IMR-90 (cell line): ENCODE measurements around the gene AMT. TPM values are rescaled to one million over a fixed set of nuclear protein-coding genes. Genes with fewer than 3 reads are reported as not detected.

ENCODE experiments used
- ATAC-seq: fragments of 200-7000 bp; cut with Tn5 transposase; 2 replicates; pipeline ENCODE4 v1.9.1; 2020; ENCODE audit warnings: low read depth, mild to moderate bottlenecking, moderate library complexity
- BruUV-seq: library from RNA; stranded (reverse); fragments of 400-500 nt; replicated peaks from 2 replicates; lab custom pipeline; 2021; lab: Mats Ljungman, UMichigan
- CTCF ChIA-PET: fragments of 300-600 bp; formaldehyde crosslinking; extraction: SDS; loops from one replicate; lab custom pipeline; 2021; ENCODE audit warnings: antibody characterized with exemption; lab: Yijun Ruan, JAX
- POLR2A ChIA-PET: fragments of 300-600 bp; sonication (Branson Sonifier 250); formaldehyde crosslinking; loops from one replicate; lab custom pipeline; 2022; ENCODE audit warnings: antibody characterized with exemption; ENCODE audit not compliant: unreplicated experiment; lab: Charles Lee
- DNase-seq: peaks from one replicate; pipeline ENCODE4 v3.0.0; 2013
- H2AFZ ChIP-seq: replicated peaks from 2 replicates; pipeline ENCODE3; 2013; ENCODE audit warnings: low read length, mild to moderate bottlenecking; ENCODE audit not compliant: poor library complexity
- H2AK5ac ChIP-seq: 2 replicates; pipeline ENCODE4 v1.6.1; 2013; ENCODE audit warnings: low read depth, low read length, inconsistent platforms
- H2AK9ac ChIP-seq: replicated peaks from 2 replicates; pipeline ENCODE3; 2013; ENCODE audit warnings: mild to moderate bottlenecking, low read depth, low read length, moderate library complexity; ENCODE audit not compliant: poor library complexity
- H2BK120ac ChIP-seq: 2 replicates; pipeline ENCODE4 v1.6.1; 2013; ENCODE audit warnings: low read depth, low read length, inconsistent platforms
- H2BK15ac ChIP-seq: 3 replicates; pipeline ENCODE4 v1.6.1; 2013; ENCODE audit warnings: low read depth, low read length, inconsistent platforms
- H2BK20ac ChIP-seq: 2 replicates; pipeline ENCODE4 v1.6.1; 2013; ENCODE audit warnings: low read depth, mild to moderate bottlenecking, inconsistent platforms, low read length, moderate library complexity
- H2BK5ac ChIP-seq: 2 replicates; pipeline ENCODE4 v1.6.1; 2013; ENCODE audit warnings: mild to moderate bottlenecking, low read depth, low read length, inconsistent platforms; ENCODE audit not compliant: poor library complexity, severe bottlenecking
- H3K14ac ChIP-seq: replicated peaks from 2 replicates; pipeline ENCODE4 v1.6.1; 2013; ENCODE audit warnings: low read depth, low read length, inconsistent platforms
- H3K18ac ChIP-seq: 2 replicates; pipeline ENCODE4 v1.6.1; 2013; ENCODE audit warnings: low read depth, low read length, control low read depth
- H3K23ac ChIP-seq: 2 replicates; pipeline ENCODE4 v1.6.1; 2013; ENCODE audit warnings: low read depth, low read length, inconsistent platforms
- H3K27ac ChIP-seq: 2 replicates; pipeline ENCODE4 v1.5.1; 2013; ENCODE audit warnings: mild to moderate bottlenecking, control low read depth, low read length; ENCODE audit not compliant: insufficient read depth
- H3K27me3 ChIP-seq: 2 replicates; pipeline ENCODE4 v1.6.1; 2013; ENCODE audit warnings: low read length; ENCODE audit not compliant: control insufficient read depth, insufficient read depth
- H3K36me3 ChIP-seq: 2 replicates; pipeline ENCODE4 v1.6.1; 2013; ENCODE audit warnings: low read length, mixed read lengths; ENCODE audit not compliant: control insufficient read depth, insufficient read depth
- H3K4ac ChIP-seq: 2 replicates; pipeline ENCODE4 v1.6.1; 2013; ENCODE audit warnings: low read depth, low read length, inconsistent platforms
- H3K4me1 ChIP-seq: 2 replicates; pipeline ENCODE4 v1.6.1; 2013; ENCODE audit warnings: low read length, mixed read lengths; ENCODE audit not compliant: control insufficient read depth, insufficient read depth
- H3K4me2 ChIP-seq: 2 replicates; pipeline ENCODE4 v1.6.1; 2013; ENCODE audit warnings: low read depth, mild to moderate bottlenecking, control low read depth, low read length, moderate library complexity
- H3K4me3 ChIP-seq: 2 replicates; pipeline ENCODE4 v1.5.1; 2013; ENCODE audit warnings: low read depth, mild to moderate bottlenecking, control low read depth, low read length, moderate library complexity; ENCODE audit not compliant: insufficient read depth
- H3K56ac ChIP-seq: 2 replicates; pipeline ENCODE4 v1.6.1; 2013; ENCODE audit warnings: low read length, inconsistent platforms; ENCODE audit not compliant: insufficient read depth; ENCODE audit errors: extremely low read depth
- H3K79me1 ChIP-seq, 2 experiments: 2 replicates each; pipeline ENCODE4 v1.6.1; 2013; ENCODE audit warnings: low read length in 2 of 2, inconsistent platforms in 1 of 2, low read depth in 1 of 2
- H3K9ac ChIP-seq: 2 replicates; pipeline ENCODE4 v1.6.1; 2013; ENCODE audit warnings: low read depth, low read length, control low read depth
- H3K9me1 ChIP-seq: 2 replicates; pipeline ENCODE4 v1.6.1; 2013; ENCODE audit warnings: low read length, inconsistent platforms; ENCODE audit not compliant: insufficient read depth
- H3K9me3 ChIP-seq: 2 replicates; pipeline ENCODE4 v1.6.1; 2013; ENCODE audit warnings: low read length; ENCODE audit not compliant: control insufficient read depth, insufficient read depth
- H4K20me1 ChIP-seq: 2 replicates; pipeline ENCODE4 v1.6.1; 2013; ENCODE audit warnings: low read length, inconsistent platforms; ENCODE audit not compliant: insufficient read depth
- H4K5ac ChIP-seq: 2 replicates; pipeline ENCODE4 v1.6.1; 2013; ENCODE audit warnings: mild to moderate bottlenecking, low read depth, low read length, control low read depth
- H4K8ac ChIP-seq, 2 experiments: 2 replicates each; pipeline ENCODE4 v1.6.1; 2013; ENCODE audit warnings: low read depth in 2 of 2, low read length in 2 of 2, control low read depth in 1 of 2, inconsistent platforms in 1 of 2
- H4K91ac ChIP-seq: 2 replicates; pipeline ENCODE4 v1.6.1; 2013; ENCODE audit warnings: low read depth, low read length, inconsistent platforms; ENCODE audit not compliant: insufficient read depth
- BHLHE40 ChIP-seq: fragments of 150-350 bp; IDR thresholded peaks from 2 replicates; pipeline ENCODE4 v1.6.1; 2016; ENCODE audit warnings: mild to moderate bottlenecking, low read depth, low read length
- CEBPB ChIP-seq: IDR thresholded peaks from 2 replicates; pipeline ENCODE4 v1.6.1; 2012; ENCODE audit warnings: low read depth, low read length, improper control_type of control experiment
- USF2 ChIP-seq: fragments of 150-350 bp; IDR thresholded peaks from 2 replicates; pipeline ENCODE4 v1.6.1; 2017; ENCODE audit warnings: mild to moderate bottlenecking, antibody characterized with exemption, low read length, low read depth
- WGBS, 2 experiments: methylation state at CpG; one replicate each; pipeline versions ENCODE4 v1.1.5 to v1.1.7; 2013; ENCODE audit warnings: missing lambda C conversion rate in 2 of 2; ENCODE audit not compliant: insufficient read length in 1 of 2; ENCODE audit errors: extremely low coverage in 2 of 2; 5-methylcytosine and 5-hydroxymethylcytosine counted together
- dilution Hi-C: fragments of 300-500 bp; cut with HindIII; formaldehyde crosslinking; loops from one replicate; pipeline ENCODE4 v1.14.3; 2018; ENCODE audit warnings: low sequenced_read_pairs; ENCODE audit not compliant: unreplicated experiment
- in situ Hi-C: fragments of 300-500 bp; cut with MboI; formaldehyde crosslinking; loops from 3 replicates; pipeline ENCODE4 v1.14.3; 2019; ENCODE audit warnings: low sequenced_read_pairs, inconsistent platforms, mixed read lengths
- intact Hi-C: fragments of 100-400 bp; cut with micrococcal nuclease; formaldehyde crosslinking; loops from 2 replicates; pipeline ENCODE4 v1.10.0; 2022
- polyA plus RNA-seq, 3 experiments: library from polyadenylated mRNA; depleted of rRNA; stranded (reverse); fragments of >200 nt; gene quantifications; 2 replicates each; pipeline ENCODE4 v1.2.3, GENCODE V29; 2012; ENCODE audit warnings: low replicate concordance in 1 of 3
- total RNA-seq: library from RNA; depleted of rRNA; stranded (reverse); fragments of >200 nt; gene quantifications from 2 replicates; pipeline ENCODE4 v1.2.3, GENCODE V29; 2012

AMT gene
- total and polyA plus RNA-seq, 2 of the 4 experiments (the other 2 are of a cell fraction) = 0.36 to 5.5 TPM

- Histone ChIP-seq H3K4me2 (no peak overlapping the region), H2BK15ac (no peak overlapping the region), H3K27ac (no peak overlapping the region), H2AK5ac (no peak overlapping the region), H3K9ac (no peak overlapping the region), H3K9me3 (no peaks in the 10 kb centered on the region), H3K23ac (no peak overlapping the region), H3K4me3 (no peak overlapping the region), H2BK120ac (no peak overlapping the region), H3K4me1 (peaks cover 8% of the 10 kb centered on the region), H4K91ac (no peak overlapping the region), H3K56ac (no peak overlapping the region), H3K9me1 (peaks cover 12% of the 10 kb centered on the region), H2BK20ac (no peak overlapping the region), H2AK9ac (no peak overlapping the region), H4K5ac (no peak overlapping the region), H3K36me3 (no peaks in the 10 kb centered on the region), H3K4ac (no peak overlapping the region), H4K20me1 (no peaks in the 10 kb centered on the region), H3K18ac (no peak overlapping the region), H2AFZ (no peak overlapping the region), H3K79me1 (no peaks in the 10 kb centered on the region), H4K8ac (no peak overlapping the region), H3K14ac (no peak overlapping the region), H2BK5ac (no peak overlapping the region), H3K27me3 (no peaks in the 10 kb centered on the region)
- in situ Hi-C loops (no loop called here), dilution Hi-C loops (no loop called here), intact Hi-C loops (no loop called here)
- CTCF ChIA-PET = interaction anchor here (1.2 kb wide), 1 partner anchor 113 kb away, joined by 3 read pairs; no protein-coding TSS in a partner anchor
- no TSS peak for BruUV-seq
- WGBS, 2 experiments = no CpG with 5 or more reads among the region's 4 CpGs
- POLR2A ChIA-PET = interaction anchor here (0.6 kb wide), 1 partner anchor 272 kb away, joined by 6 read pairs; no protein-coding TSS in a partner anchor
- no peak for ATAC-seq
- no peak for TF ChIP-seq CEBPB
- TF ChIP-seq USF2 = no peak
- TF ChIP-seq BHLHE40 = no peak
- no peak for DNase-seq
These were observed 31.3 kb upstream of the AMT start for GRCh38 chr3:49453621-49454020.
